SH-SY5Y (cell line): Measurements from ENCODE around the gene RBBP8NL.

Experiments used
- GATA2 ChIP-seq: IDR thresholded peaks from 2 replicates; pipeline ENCODE4 v1.6.1; 2011; ENCODE audit warnings: mild to moderate bottlenecking, low read depth, low read length
- GATA3 ChIP-seq: IDR thresholded peaks from 2 replicates; pipeline ENCODE4 v1.6.1; 2011; ENCODE audit warnings: low read depth, mild to moderate bottlenecking, low read length, moderate library complexity

GRCh38 chr20:62448788-62449187, 21.4 kb upstream of the RBBP8NL start:
- TF ChIP-seq GATA2 (no peak), GATA3 (no peak)
